HUES64 (cell line): ENCODE results near the gene ADGRD2.

Experiments
- H3K27ac ChIP-seq: 2 replicates; pipeline ENCODE4 v1.7.0; 2013; ENCODE audit warnings: low read depth, low read length, inconsistent platforms
- H3K27me3 ChIP-seq: 2 replicates; pipeline ENCODE4 v1.6.1; 2013; ENCODE audit warnings: mild to moderate bottlenecking, low read length; ENCODE audit not compliant: insufficient read depth
- H3K36me3 ChIP-seq: 2 replicates; pipeline ENCODE4 v1.6.1; 2013; ENCODE audit warnings: mild to moderate bottlenecking, low read length; ENCODE audit not compliant: insufficient read depth
- H3K4me1 ChIP-seq: 2 replicates; pipeline ENCODE4 v1.6.1; 2013; ENCODE audit warnings: mild to moderate bottlenecking, low read length, moderate library complexity; ENCODE audit not compliant: insufficient read depth
- H3K4me3 ChIP-seq: 2 replicates; pipeline ENCODE4 v1.5.1; 2013; ENCODE audit warnings: mild to moderate bottlenecking, low read length, moderate library complexity
- H3K9ac ChIP-seq: 2 replicates; pipeline ENCODE4 v1.6.1; 2013; ENCODE audit warnings: mild to moderate bottlenecking, low read depth, low read length
- H3K9me3 ChIP-seq: 2 replicates; pipeline ENCODE4 v1.6.1; 2013; ENCODE audit warnings: low read depth, low read length; ENCODE audit not compliant: insufficient read depth
- WGBS: fragments of 150-250, 120-280 bp; methylation state at CpG from one replicate; pipeline ENCODE4 v1.1.7; 2013; ENCODE audit warnings: missing lambda C conversion rate; 5-methylcytosine and 5-hydroxymethylcytosine counted together

ADGRD2 gene

DNA sequence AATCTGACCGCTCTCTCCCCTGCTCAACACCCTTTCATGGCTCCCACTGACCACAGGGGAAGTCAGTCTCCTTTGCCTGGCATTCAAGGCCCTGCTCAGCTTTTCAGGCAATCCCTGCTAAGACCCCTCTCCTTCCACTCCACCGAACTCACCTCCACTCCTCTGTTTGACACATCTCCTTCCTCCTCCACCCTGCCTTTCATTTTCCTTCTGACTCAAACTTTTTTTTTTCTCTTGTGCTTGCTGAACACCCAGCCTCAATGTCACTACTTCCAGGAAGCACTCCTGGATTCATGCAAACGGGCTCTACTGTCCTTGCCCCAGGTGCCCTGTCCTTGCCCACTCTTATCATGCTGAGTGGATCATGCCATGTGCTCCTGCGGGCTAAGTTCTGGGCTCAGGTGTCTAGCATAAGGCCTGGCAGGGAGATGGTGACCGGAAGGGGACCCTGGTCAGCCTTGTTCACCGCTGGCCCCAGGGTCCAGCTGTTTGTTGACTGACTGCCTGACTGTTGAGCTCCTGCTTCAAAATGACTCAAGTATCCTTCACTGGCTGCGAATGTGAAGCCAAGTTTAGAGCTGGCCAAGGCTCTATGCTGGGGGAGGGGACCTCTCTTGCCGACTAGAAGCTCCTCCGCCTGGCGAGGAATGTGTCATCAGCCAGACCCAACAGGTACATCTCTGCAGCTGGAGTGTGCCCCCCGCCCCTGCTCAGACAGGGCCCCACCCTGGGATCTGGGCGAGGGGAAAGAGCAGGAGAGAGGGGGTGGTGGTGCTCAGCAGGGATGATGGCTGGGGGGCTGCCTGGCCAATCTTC is 50.8 kb downstream of the ADGRD2 start:
- Histone ChIP-seq H3K27ac (no peak overlapping the region), H3K4me3 (no peak overlapping the region), H3K27me3 (peaks cover 58% of the 10 kb centered on the region), H3K9ac (no peak overlapping the region), H3K4me1 (peaks cover 7% of the 10 kb centered on the region), H3K36me3 (no peaks in the 10 kb centered on the region), H3K9me3 (no peaks in the 10 kb centered on the region)
- 71% methylated on average over 12 of the region's 12 CpGs for WGBS

- Histone ChIP-seq H3K4me3 (no peak overlapping the region), H3K36me3 (no peaks in the 10 kb centered on the region), H3K9ac (no peak overlapping the region), H3K9me3 (no peaks in the 10 kb centered on the region), H3K4me1 (peaks cover 7% of the 10 kb centered on the region), H3K27me3 (peaks cover 66% of the 10 kb centered on the region), H3K27ac (no peak overlapping the region)
- 89% methylated on average over 11 of the region's 11 CpGs for WGBS
These were observed 51.6 kb downstream of the ADGRD2 start for GRCh38 chr9:124501771-124502320.

- Histone ChIP-seq H3K27me3 (peaks cover 69% of the 10 kb centered on the region), H3K4me1 (peaks cover 5% of the 10 kb centered on the region), H3K36me3 (no peaks in the 10 kb centered on the region), H3K27ac (no peak overlapping the region), H3K4me3 (peak overlapping the region; percentile 41; the same call in 1 of the 2 replicates), H3K9me3 (no peaks in the 10 kb centered on the region), H3K9ac (no peak overlapping the region)
- 16% methylated on average over 96 of the region's 96 CpGs for WGBS
These were observed 52.8 kb downstream of the ADGRD2 start for GRCh38 chr9:124502711-124503702.

- H3K27ac ChIP-seq: no peak overlapping the region
- H3K36me3 ChIP-seq: no peaks in the 10 kb centered on the region
- H3K9me3 ChIP-seq: no peaks in the 10 kb centered on the region
- H3K27me3 ChIP-seq: peaks cover 69% of the 10 kb centered on the region
- H3K9ac ChIP-seq: no peak overlapping the region
- H3K4me3 ChIP-seq: peak overlapping the region; percentile 41
- WGBS: 4% methylated on average over 76 of the region's 76 CpGs
- H3K4me1 ChIP-seq: peaks cover 3% of the 10 kb centered on the region; the same call in 1 of the 2 replicates
These were observed 53.7 kb downstream of the ADGRD2 start for GRCh38 chr9:124503713-124504529.

DNA sequence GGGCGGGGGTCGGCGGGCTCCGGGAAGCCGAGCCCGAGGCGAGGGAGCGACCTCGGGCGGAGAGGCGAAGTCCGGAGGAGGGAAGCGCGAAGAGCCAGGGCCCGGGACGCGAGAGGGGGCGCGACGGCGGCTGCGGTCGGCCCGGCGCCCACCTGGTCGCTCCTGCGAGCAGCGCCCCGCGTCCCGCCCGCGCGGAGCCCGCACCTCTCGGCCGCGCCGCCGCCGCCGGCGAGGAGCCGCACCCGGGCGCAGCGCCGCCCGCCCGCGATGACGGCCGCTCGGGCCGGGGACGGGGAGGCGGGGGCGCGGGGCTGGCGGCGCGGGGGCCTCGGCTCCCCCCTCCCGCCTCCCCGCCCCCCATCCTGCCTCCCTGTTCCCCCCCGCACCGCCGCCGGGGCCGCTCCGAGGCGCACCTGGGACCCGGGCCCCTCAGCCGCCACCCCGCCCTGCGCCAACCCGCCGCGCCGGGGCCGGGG is 54.3 kb downstream of the ADGRD2 start:
- Histone ChIP-seq H3K27me3 (peaks cover 67% of the 10 kb centered on the region), H3K9me3 (no peaks in the 10 kb centered on the region), H3K36me3 (no peaks in the 10 kb centered on the region), H3K9ac (no peak overlapping the region), H3K27ac (no peak overlapping the region), H3K4me1 (peaks cover 3% of the 10 kb centered on the region; the same call in 1 of the 2 replicates), H3K4me3 (peak overlapping the region; percentile 41)
- WGBS: under 1% methylated on average over 68 of the region's 81 CpGs

- WGBS: 42% methylated on average over 69 of the region's 69 CpGs
- Histone ChIP-seq H3K9me3 (no peaks in the 10 kb centered on the region), H3K36me3 (no peaks in the 10 kb centered on the region), H3K4me3 (peak overlapping the region; percentile 38), H3K27ac (no peak overlapping the region), H3K27me3 (peaks cover 63% of the 10 kb centered on the region), H3K4me1 (peaks cover 3% of the 10 kb centered on the region; the same call in 1 of the 2 replicates), H3K9ac (no peak overlapping the region)
These were observed 55.0 kb downstream of the ADGRD2 start for GRCh38 chr9:124505006-124505900.

DNA sequence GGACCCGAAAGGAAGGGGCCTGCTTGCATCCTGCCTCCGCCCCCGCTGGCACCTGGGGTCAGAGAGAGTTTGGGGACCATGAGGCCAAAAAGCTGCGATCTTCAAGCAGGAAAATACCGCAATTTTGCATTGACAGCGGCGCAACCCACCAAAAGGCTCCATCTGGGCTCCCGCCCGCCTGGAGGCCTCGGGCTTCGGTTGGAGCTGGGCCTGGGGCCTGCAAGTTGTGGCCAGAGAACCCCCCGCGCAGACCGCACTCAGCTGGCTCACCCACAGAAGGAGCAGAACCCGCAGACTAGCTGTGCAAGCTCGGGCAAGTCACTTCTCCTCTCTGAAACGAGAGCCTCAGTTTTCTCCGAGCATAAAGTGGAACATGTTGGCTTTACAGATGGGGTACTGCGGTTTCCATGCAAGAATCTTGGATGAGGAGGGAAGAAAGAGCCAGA is 55.7 kb downstream of the ADGRD2 start:
- Histone ChIP-seq H3K4me1 (peaks cover 3% of the 10 kb centered on the region; the same call in 1 of the 2 replicates), H3K9ac (no peak overlapping the region), H3K36me3 (no peaks in the 10 kb centered on the region), H3K27me3 (peaks cover 60% of the 10 kb centered on the region), H3K9me3 (no peaks in the 10 kb centered on the region), H3K4me3 (no peak overlapping the region), H3K27ac (no peak overlapping the region)
- 89% methylated on average over 19 of the region's 19 CpGs for WGBS

DNA sequence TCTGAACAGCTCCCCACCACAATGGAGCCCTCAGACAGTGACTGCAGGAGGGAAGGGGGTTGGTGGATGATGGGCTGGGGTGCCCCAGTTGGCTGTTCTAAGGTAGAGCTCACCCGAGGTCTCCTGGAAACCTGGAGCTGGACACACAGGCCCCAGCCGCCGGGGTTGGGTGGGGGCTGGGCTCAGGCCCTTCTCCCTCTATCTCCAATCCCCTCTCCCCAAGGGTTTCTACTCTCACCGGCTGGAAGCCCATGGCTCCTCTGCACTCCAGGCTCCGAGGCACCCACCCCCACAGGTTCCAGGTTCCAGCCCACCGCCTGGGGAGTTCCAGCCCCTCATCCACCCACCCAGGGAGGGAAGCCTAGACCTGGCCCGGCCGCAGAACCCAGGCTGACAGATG is 56.2 kb downstream of the ADGRD2 start:
- 72% methylated on average over 8 of the region's 8 CpGs for WGBS
- Histone ChIP-seq H3K27ac (no peak overlapping the region), H3K4me3 (no peak overlapping the region), H3K9ac (no peak overlapping the region), H3K9me3 (no peaks in the 10 kb centered on the region), H3K36me3 (no peaks in the 10 kb centered on the region), H3K27me3 (peaks cover 55% of the 10 kb centered on the region), H3K4me1 (peaks cover 3% of the 10 kb centered on the region; the same call in 1 of the 2 replicates)

GRCh38 chr9:124506931-124507879 is 57.0 kb downstream of the ADGRD2 start, which contains the start of gene NR5A1:
Gene NR5A1, minus strand, starts transcription at chr9:124507399. Its CDS starts 4,004 bp downstream, at chr9:124503395.
- WGBS: 91% methylated on average over 34 of the region's 34 CpGs
- Histone ChIP-seq H3K9ac (no peak within 1 kb of the TSS), H3K4me1 (peaks cover 3% of the 10 kb centered on the region; the same call in 1 of the 2 replicates), H3K9me3 (no peaks in the 10 kb centered on the region), H3K36me3 (no peaks in the 10 kb centered on the region), H3K4me3 (no peak within 1 kb of the TSS), H3K27me3 (peaks cover 47% of the 10 kb centered on the region), H3K27ac (no peak within 1 kb of the TSS)
